Lower leg skin (tissue), 4 donors: ENCODE measurements around the gene KHK. TPM values are rescaled to one million over a fixed set of nuclear protein-coding genes. Genes with fewer than 3 reads are reported as not detected.

Source experiments
- DNase-seq, 2 donors: peaks; one replicate each; pipeline ENCODE4 v3.0.0-alpha.2; 2019; ENCODE audit warnings: low spot score in 2 of 2
- H3K4me3 ChIP-seq: fragments of 200-600 bp; sonication (generic); 2 replicates; pipeline ENCODE4 v1.5.1; 2017; ENCODE audit warnings: mild to moderate bottlenecking, low read depth; ENCODE audit not compliant: poor library complexity, severe bottlenecking
- CTCF ChIP-seq, 3 donors: fragments of 450-650 bp; IDR thresholded peaks; one replicate each; pipeline ENCODE4 v1.5.1; 2016; ENCODE audit warnings: antibody characterized with exemption in 3 of 3, mild to moderate bottlenecking in 3 of 3, moderate library complexity in 2 of 3
- POLR2A ChIP-seq, 2 donors: fragments of 450-650 bp; IDR thresholded peaks; one replicate each; pipeline ENCODE4 v1.6.1; 2016 to 2017; ENCODE audit warnings: antibody characterized with exemption in 2 of 2, mild to moderate bottlenecking in 1 of 2, moderate library complexity in 1 of 2
- WGBS, 2 donors: methylation state at CpG; one replicate each; pipeline ENCODE4 v1.1.5; 2018; 5-methylcytosine and 5-hydroxymethylcytosine counted together
- intact Hi-C: fragments of 100-400 bp; cut with DNase I; formaldehyde crosslinking; loops from one replicate; pipeline ENCODE4 v1.15.0; 2023; ENCODE audit warnings: low total_unique reads
- total RNA-seq, 4 donors: library from RNA; depleted of rRNA; stranded (reverse); fragments of >200 nt; gene quantifications; one replicate each; pipeline ENCODE4 v1.1.0, GENCODE V29; 2016

Gene KHK
- total RNA-seq, 4 donors from 2014 or later: 2.5 to 10.4 (median 3.3) TPM

- no peak for DNase-seq
- intact Hi-C loops: no loop called here
- WGBS, 2 donors: 73 to 76% methylated on average over 16 to 17 of the region's 20 CpGs
- H3K4me3 ChIP-seq: no peak overlapping the region
- TF ChIP-seq POLR2A (IDR thresholded peaks at IDR 0.05) (no peak), CTCF (IDR thresholded peaks at IDR 0.05) (no peak)
These were observed 2.9 kb upstream of the KHK start for GRCh38 chr2:27083410-27084296.

- WGBS, 2 donors: 75 to 91% methylated on average over 6 of the region's 6 CpGs
- H3K4me3 ChIP-seq: no peak overlapping the region
- intact Hi-C loops: no loop called here
- TF ChIP-seq CTCF (IDR thresholded peaks at IDR 0.05) (no peak), POLR2A (IDR thresholded peaks at IDR 0.05) (no peak)
- no peak for DNase-seq
These were observed 2.1 kb upstream of the KHK start for GRCh38 chr2:27084297-27085061.

DNA sequence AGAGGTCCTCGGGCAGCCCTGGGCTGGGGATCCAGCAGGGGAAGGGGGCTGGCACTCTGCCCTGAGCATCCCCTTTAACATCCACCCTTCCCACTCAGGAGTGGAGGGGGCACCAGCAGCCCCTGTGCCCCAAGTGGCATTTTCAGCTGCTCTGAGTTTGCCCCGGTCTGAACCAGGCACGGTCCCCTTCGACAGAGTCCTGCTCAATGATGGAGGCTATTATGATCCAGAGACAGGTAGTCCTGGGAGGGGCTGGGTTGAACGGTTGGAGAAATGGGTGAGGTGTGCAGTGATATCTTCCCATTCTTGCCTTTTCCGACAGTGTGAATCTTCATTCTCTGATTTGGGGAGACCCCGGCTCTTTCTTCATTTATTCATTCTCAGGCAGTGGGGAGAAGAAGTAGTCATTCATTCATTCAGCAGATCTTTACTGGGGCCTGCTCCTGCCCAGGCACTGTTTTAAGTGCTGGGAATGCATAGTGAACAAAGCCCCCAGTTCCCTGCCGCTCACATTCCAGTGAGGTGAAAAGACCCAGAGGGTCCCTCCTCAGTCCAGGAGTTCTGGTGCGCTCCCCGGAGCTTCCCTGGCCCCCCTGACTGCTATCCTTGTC, 1.4 kb upstream of the KHK start:
- intact Hi-C loops: no loop called here
- TF ChIP-seq CTCF (IDR thresholded peaks at IDR 0.05) (no peak), POLR2A (IDR thresholded peaks at IDR 0.05) (no peak)
- 52 to 64% methylated on average over 10 of the region's 10 CpGs for WGBS, 2 donors
- no peak overlapping the region for H3K4me3 ChIP-seq
- DNase-seq: no peak

DNA sequence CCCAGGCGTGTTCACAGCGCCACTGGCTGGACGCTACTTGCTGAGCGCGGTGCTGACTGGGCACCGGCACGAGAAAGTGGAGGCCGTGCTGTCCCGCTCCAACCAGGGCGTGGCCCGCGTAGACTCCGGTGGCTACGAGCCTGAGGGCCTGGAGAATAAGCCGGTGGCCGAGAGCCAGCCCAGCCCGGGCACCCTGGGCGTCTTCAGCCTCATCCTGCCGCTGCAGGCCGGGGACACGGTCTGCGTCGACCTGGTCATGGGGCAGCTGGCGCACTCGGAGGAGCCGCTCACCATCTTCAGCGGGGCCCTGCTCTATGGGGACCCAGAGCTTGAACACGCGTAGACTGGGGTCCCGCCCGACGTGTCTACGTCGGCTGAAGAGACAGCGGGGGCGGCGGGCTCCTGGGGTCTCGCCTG, 891 bp upstream of the KHK start:
- no peak for TF ChIP-seq POLR2A (IDR thresholded peaks at IDR 0.05)
- TF ChIP-seq CTCF (IDR thresholded peaks at IDR 0.05): no peak
- peak; percentile 69 to 97 for DNase-seq
- 1 to 2% methylated on average over 7 to 25 of the region's 38 CpGs for WGBS, 2 donors
- H3K4me3 ChIP-seq: peak overlapping the region; percentile 44
- intact Hi-C loops: no loop called here

DNA sequence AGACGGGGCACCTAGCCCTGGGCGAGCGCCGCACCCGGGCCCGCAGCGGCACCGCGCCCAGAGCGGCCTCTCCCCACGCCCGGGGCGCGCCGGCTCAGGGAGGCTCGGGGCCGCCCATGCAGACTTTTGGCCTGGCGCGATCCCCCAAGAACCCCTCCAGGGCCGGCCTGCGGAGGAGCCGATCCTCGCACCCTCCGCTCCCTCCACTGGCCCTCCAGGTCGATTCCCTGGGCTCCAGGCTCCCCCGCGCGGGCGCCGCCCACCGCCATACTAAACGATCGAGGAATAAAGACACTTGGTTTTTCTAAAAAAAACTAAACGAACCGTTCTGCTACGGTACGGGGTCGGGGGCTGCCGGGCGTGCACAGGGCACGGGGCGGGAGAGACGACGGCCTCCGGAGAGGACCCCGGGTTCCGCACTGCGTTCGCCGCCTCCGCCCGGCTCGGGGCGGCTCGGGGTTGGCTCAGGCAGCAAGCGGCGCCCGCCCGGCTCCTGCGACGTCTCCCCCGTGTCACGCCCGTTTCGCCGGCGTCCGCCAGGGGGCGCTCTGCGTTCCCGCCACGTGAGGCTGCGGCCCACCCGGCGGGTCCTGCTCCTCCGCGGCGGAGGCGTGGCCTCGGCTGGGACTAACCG, 365 bp upstream of the KHK start:
- intact Hi-C loops: no loop called here
- WGBS, 2 donors: 0 to 1% methylated on average over 24 to 53 of the region's 81 CpGs
- TF ChIP-seq POLR2A (IDR thresholded peaks at IDR 0.05) (no peak), CTCF (IDR thresholded peaks at IDR 0.05) (no peak)
- peak overlapping the region; percentile 44 for H3K4me3 ChIP-seq
- peak; percentile 93 to 99 for DNase-seq
